GM12878 (cell line): Measurements from ENCODE around the gene CACNA1I. TPM values are rescaled to one million over a fixed set of nuclear protein-coding genes. Genes with fewer than 3 reads are reported as not detected.

Source experiments
- ATAC-seq: fragments of 200-7000 bp; cut with Tn5 transposase; 3 replicates; pipeline ENCODE4 v1.9.1; 2020; ENCODE audit warnings: mild to moderate bottlenecking, moderate library complexity
- BruUV-seq: library from RNA; stranded (reverse); fragments of 400-500 nt; replicated peaks from 2 replicates; lab custom pipeline; 2021; lab: Mats Ljungman, UMichigan
- CTCF ChIA-PET: fragments of 300-600 bp; sonication (Branson Sonifier 250); formaldehyde crosslinking; extraction: SDS; loops from one replicate; lab custom pipeline; 2021; ENCODE audit warnings: inconsistent platforms; lab: Yijun Ruan, JAX
- POLR2A ChIA-PET: fragments of 350-600 bp; formaldehyde crosslinking; extraction: SDS; loops from one replicate; lab custom pipeline; 2021; ENCODE audit warnings: inconsistent platforms; lab: Charles Lee
- RAD21 ChIA-PET: fragments of 300-600 bp; sonication (Branson Sonifier 250); formaldehyde crosslinking; loops from one replicate; lab custom pipeline; 2023; ENCODE audit warnings: antibody characterized with exemption; ENCODE audit not compliant: unreplicated experiment; lab: Charles Lee
- SMC1A ChIA-PET: fragments of 300-600 bp; sonication (Branson Sonifier 250); formaldehyde crosslinking; loops from one replicate; lab custom pipeline; 2023; ENCODE audit not compliant: unreplicated experiment, uncharacterized antibody; lab: Charles Lee
- DNase-seq: peaks from one replicate; pipeline ENCODE4 v3.0.0-alpha.2; 2011; ENCODE audit warnings: low read depth, low spot score
- FAIRE-seq: peaks from 3 replicates; lab custom pipeline; 2011; peaks lifted over from hg19 to GRCh38; lab: Jason Lieb, UNC
- H2AFZ ChIP-seq: 2 replicates; pipeline ENCODE4 v1.6.0; 2011; ENCODE audit warnings: low read depth, low read length, control low read depth; ENCODE audit not compliant: control insufficient read depth
- H3K27ac ChIP-seq: 2 replicates; pipeline ENCODE4 v1.5.1; 2011; ENCODE audit warnings: control low read depth; ENCODE audit not compliant: control insufficient read depth, insufficient read depth
- H3K27me3 ChIP-seq, 2 experiments: replicated peaks in 1 of 2; 2 replicates each; pipeline versions ENCODE4 v1.6.0 to v1.6.1; 2011; ENCODE audit warnings: low read length in 1 of 2; ENCODE audit not compliant: control insufficient read depth in 2 of 2, insufficient read depth in 2 of 2
- H3K36me3 ChIP-seq, 2 experiments: 2 replicates each; pipeline ENCODE4 v1.5.1; 2011; ENCODE audit warnings: low read length in 1 of 2; ENCODE audit not compliant: control insufficient read depth in 2 of 2, insufficient read depth in 2 of 2
- H3K4me1 ChIP-seq: 2 replicates; pipeline ENCODE4 v1.6.1; 2011; ENCODE audit warnings: mild to moderate bottlenecking, low read length, moderate library complexity, mixed read lengths; ENCODE audit not compliant: control insufficient read depth, insufficient read depth
- H3K4me2 ChIP-seq: 2 replicates; pipeline ENCODE4 v1.6.0; 2011; ENCODE audit warnings: control low read depth; ENCODE audit not compliant: control insufficient read depth, insufficient read depth
- H3K4me3 ChIP-seq: fragments of 200-600 bp; sonication (generic); 2 replicates; pipeline ENCODE4 v1.5.1; 2016
- H3K79me2 ChIP-seq: 2 replicates; pipeline ENCODE4 v1.6.0; 2011; ENCODE audit warnings: low read length; ENCODE audit not compliant: control insufficient read depth, insufficient read depth
- H3K9ac ChIP-seq: 2 replicates; pipeline ENCODE4 v1.8.0; 2011; ENCODE audit warnings: low read length, control low read depth, mixed read lengths; ENCODE audit not compliant: control insufficient read depth, insufficient read depth
- H3K9me3 ChIP-seq: replicated peaks from 3 replicates; pipeline ENCODE4 v1.5.1; 2011; ENCODE audit warnings: mild to moderate bottlenecking, low read length; ENCODE audit not compliant: control insufficient read depth, insufficient read depth
- H4K20me1 ChIP-seq: 2 replicates; pipeline ENCODE4 v1.6.0; 2011; ENCODE audit not compliant: control insufficient read depth, insufficient read depth
- ASH2L ChIP-seq: fragments of 300-600, 200-600 bp; sonication (generic); IDR thresholded peaks from 2 replicates; pipeline ENCODE4 v1.6.1; 2017; ENCODE audit warnings: low read depth, mild to moderate bottlenecking, borderline replicate concordance
- ETV6 ChIP-seq, 2 experiments: fragments of 450-650 bp in 1 of 2; IDR thresholded peaks in 1 of 2; conservative IDR thresholded peaks in 1 of 2; 2 replicates each; pipeline ENCODE4 v1.6.1; 2014; ENCODE audit warnings: antibody characterized with exemption in 1 of 2, borderline replicate concordance in 1 of 2, low read depth in 1 of 2, mild to moderate bottlenecking in 1 of 2, moderate library complexity in 1 of 2
- MEF2B ChIP-seq: fragments of 450-650 bp; IDR thresholded peaks from 2 replicates; pipeline ENCODE4 v1.6.1; 2018; ENCODE audit warnings: mild to moderate bottlenecking, moderate library complexity; ENCODE audit not compliant: partially characterized antibody, poor library complexity, severe bottlenecking
- SMC3 ChIP-seq: IDR thresholded peaks from 2 replicates; pipeline ENCODE4 v1.6.1; 2011; ENCODE audit warnings: low read length, improper control_type of control experiment, borderline replicate concordance
- SP1 ChIP-seq: IDR thresholded peaks from one replicate; pipeline ENCODE4 v1.6.1; 2011; ENCODE audit warnings: low read depth, low read length
- SRF ChIP-seq, 2 experiments: IDR thresholded peaks; 2 replicates each; pipeline ENCODE4 v1.6.1; 2011; ENCODE audit warnings: low read depth in 2 of 2, low read length in 2 of 2, mild to moderate bottlenecking in 1 of 2, moderate library complexity in 1 of 2
- WGBS: methylation state at CpG from one replicate; pipeline ENCODE4 v1.1.6; 2016; ENCODE audit warnings: low lambda C conversion rate; ENCODE audit not compliant: insufficient replicate concordance, insufficient coverage; ENCODE audit errors: missing lambda C conversion rate; 5-methylcytosine and 5-hydroxymethylcytosine counted together
- in situ Hi-C: fragments of 300-500 bp; cut with MboI; formaldehyde crosslinking; loops from 9 replicates; pipeline ENCODE4 v1.14.3; 2018; ENCODE audit warnings: mixed read lengths
- intact Hi-C: fragments of 100-400 bp; cut with micrococcal nuclease; formaldehyde crosslinking; loops from one replicate; pipeline ENCODE4 v1.14.2; 2022; ENCODE audit not compliant: unreplicated experiment
- polyA plus RNA-seq, 11 experiments: library from polyadenylated mRNA; depleted of rRNA in 4 of 11; unstranded in 6 of 11; stranded (reverse) in 5 of 11; fragments of >200 nt; fragmentation: Nextera tagmentation in 4 of 11; fragmentation: Illumina TruSeq in 1 of 11; extraction: Ambion mirVana in 4 of 11; extraction: Trizol in 1 of 11; gene quantifications; 1 replicate in 1 of 11; 2 replicates in 10 of 11; pipeline versions ENCODE4 v1.2.1 to v1.2.3, GENCODE V29; 2011 to 2016; ENCODE audit warnings: inconsistent platforms in 2 of 11, missing spikeins in 2 of 11, low read depth in 1 of 11
- total RNA-seq, 4 experiments: library from RNA; depleted of rRNA in 3 of 4; stranded (reverse); fragments of >200 nt in 3 of 4; fragmentation: Illumina TruSeq in 1 of 4; extraction: Trizol in 1 of 4; gene quantifications; 2 replicates each; pipeline versions ENCODE4 v1.2.1 to v1.2.3, GENCODE V29; 2013 to 2021
- TF ChIP-seq, protein P1 (sequence below): fragments of 450-650 bp; IDR thresholded peaks from 2 replicates; pipeline ENCODE4 v1.6.1; 2014; ENCODE audit warnings: mild to moderate bottlenecking
- TF ChIP-seq, protein P2 (sequence below): IDR thresholded peaks from 2 replicates; pipeline ENCODE4 v1.6.1; 2011; ENCODE audit warnings: borderline replicate concordance, low read depth, mild to moderate bottlenecking, moderate library complexity, low read length; ENCODE audit not compliant: insufficient read depth, poor library complexity, severe bottlenecking
- TF ChIP-seq, protein P3 (sequence below): fragments of 450-650 bp; formaldehyde crosslinking; IDR thresholded peaks from 2 replicates; pipeline ENCODE4 v1.4.0; 2020; ENCODE audit warnings: mild to moderate bottlenecking, moderate library complexity

Gene CACNA1I
- total and polyA plus RNA-seq, 10 of the 15 experiments (the other 5 are each of a cell fraction or from before 2014, with no cell fraction given): 0.01 to 0.03 TPM; not detected in 8

DNA sequence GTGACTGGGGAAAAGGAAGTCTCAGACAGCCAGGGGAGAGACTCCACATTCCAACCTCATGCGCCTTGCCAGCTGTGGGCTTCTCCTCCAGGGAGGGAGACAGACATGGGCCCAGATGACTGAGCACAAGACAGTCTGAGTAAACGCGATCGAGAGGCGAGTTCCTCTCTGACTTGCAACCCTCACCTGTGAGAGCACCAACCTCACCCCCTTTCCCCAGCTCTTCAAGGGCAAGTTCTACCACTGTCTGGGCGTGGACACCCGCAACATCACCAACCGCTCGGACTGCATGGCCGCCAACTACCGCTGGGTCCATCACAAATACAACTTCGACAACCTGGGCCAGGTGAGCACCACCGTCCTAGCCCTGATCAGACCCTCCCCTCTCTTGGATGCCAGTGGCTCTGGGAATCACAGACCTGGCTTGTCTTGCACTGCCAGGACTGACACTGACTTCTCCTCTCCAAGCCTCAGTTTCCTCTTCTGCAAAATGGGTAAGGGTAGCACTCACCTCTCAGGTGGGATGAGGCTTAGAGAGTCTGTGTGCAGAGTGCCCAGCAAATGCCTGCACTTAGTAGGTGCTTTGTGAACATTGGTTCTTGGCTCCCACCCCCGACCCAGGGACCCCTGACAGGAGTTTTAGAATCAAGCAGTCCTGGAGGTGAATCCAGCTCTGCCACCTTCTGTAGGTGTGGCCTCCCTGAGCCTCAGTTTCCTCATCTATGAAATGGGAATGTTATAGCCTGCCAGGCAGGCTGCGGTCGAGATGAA, 95.3 kb downstream of the CACNA1I start:
- WGBS: 63% methylated on average over 16 of the region's 16 CpGs
- TF ChIP-seq SRF (IDR thresholded peaks at IDR 0.05; ENCODE audit: low read depth in 2 of 2, low read length in 2 of 2) (no peak), ASH2L (no peak)
- no peak for FAIRE-seq
- Histone ChIP-seq H3K4me3 (no peak overlapping the region), H3K4me1 (no peaks in the 10 kb centered on the region), H3K4me2 (no peak overlapping the region), H2AFZ (no peak overlapping the region), H3K9ac (no peak overlapping the region), H4K20me1 (no peaks in the 10 kb centered on the region), H3K9me3 (no peaks in the 10 kb centered on the region; the same call in 2 of the 3 replicates), H3K79me2 (no peaks in the 10 kb centered on the region), H3K27me3 (peaks cover 8 to 15% of the 10 kb centered on the region in 2 experiments), H3K36me3 (no peaks in the 10 kb centered on the region), H3K27ac (no peak overlapping the region)
- RAD21 ChIA-PET: no interaction called here
- POLR2A ChIA-PET: interaction anchor here (0.6 kb wide), 1 partner anchor 14 kb away, joined by 7 read pairs; no protein-coding TSS in a partner anchor
- CTCF ChIA-PET: no interaction called here
- SMC1A ChIA-PET: no interaction called here
- DNase-seq: no peak
- no TSS peak for BruUV-seq
- in situ Hi-C loops: no loop called here
- intact Hi-C loops: no loop called here
- no peak for ATAC-seq

DNA sequence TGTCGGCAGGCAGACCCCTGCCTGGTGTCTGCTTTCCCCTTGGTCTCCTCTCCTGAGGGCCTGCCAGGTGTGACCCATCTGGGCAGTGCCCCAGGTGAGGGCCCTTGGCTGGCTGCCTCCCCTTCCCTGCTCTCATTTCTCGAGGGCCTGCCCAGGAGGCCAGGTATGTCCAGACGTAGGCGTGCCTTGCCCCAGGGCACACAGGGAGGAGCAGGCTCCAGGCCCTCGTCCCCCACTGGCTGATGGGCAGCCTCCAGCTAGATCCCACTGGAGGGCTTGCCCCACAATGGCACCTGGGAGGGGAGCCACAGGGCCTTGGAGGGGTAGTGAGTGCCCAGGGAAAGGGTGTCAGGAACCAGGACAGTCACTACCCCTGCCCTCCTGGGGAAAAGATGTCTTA, 95.9 kb downstream of the CACNA1I start:
- BruUV-seq: no TSS peak
- H3K4me3 ChIP-seq: no peak overlapping the region
- H3K9ac ChIP-seq: no peak overlapping the region
- H3K27ac ChIP-seq: no peak overlapping the region
- FAIRE-seq: no peak
- in situ Hi-C loops: no loop called here
- H3K9me3 ChIP-seq: no peaks in the 10 kb centered on the region; the same call in 2 of the 3 replicates
- no peaks in the 10 kb centered on the region for H3K4me1 ChIP-seq
- no peak overlapping the region for H2AFZ ChIP-seq
- ATAC-seq: no peak
- POLR2A ChIA-PET: no interaction called here
- H3K4me2 ChIP-seq: no peak overlapping the region
- RAD21 ChIA-PET: no interaction called here
- WGBS: 45% methylated on average over 5 of the region's 5 CpGs
- CTCF ChIA-PET: no interaction called here
- DNase-seq: no peak
- H4K20me1 ChIP-seq: no peaks in the 10 kb centered on the region
- H3K27me3 ChIP-seq: peaks cover 7 to 10% of the 10 kb centered on the region in 2 experiments
- H3K79me2 ChIP-seq: no peaks in the 10 kb centered on the region
- intact Hi-C loops: no loop called here
- SMC1A ChIA-PET: no interaction called here
- H3K36me3 ChIP-seq: no peaks in the 10 kb centered on the region
- TF ChIP-seq, protein P1, sequence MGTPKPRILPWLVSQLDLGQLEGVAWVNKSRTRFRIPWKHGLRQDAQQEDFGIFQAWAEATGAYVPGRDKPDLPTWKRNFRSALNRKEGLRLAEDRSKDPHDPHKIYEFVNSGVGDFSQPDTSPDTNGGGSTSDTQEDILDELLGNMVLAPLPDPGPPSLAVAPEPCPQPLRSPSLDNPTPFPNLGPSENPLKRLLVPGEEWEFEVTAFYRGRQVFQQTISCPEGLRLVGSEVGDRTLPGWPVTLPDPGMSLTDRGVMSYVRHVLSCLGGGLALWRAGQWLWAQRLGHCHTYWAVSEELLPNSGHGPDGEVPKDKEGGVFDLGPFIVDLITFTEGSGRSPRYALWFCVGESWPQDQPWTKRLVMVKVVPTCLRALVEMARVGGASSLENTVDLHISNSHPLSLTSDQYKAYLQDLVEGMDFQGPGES: no peak
- TF ChIP-seq SMC3 (no peak), MEF2B (no peak), ETV6 (conservative IDR thresholded peaks at IDR 0.05 in 1 of 2, IDR thresholded peaks at IDR 0.05 in 1 of 2; ENCODE audit: borderline replicate concordance in 1 of 2, low read depth in 1 of 2) (no peak), SP1 (no peak)
- TF ChIP-seq, protein P2, sequence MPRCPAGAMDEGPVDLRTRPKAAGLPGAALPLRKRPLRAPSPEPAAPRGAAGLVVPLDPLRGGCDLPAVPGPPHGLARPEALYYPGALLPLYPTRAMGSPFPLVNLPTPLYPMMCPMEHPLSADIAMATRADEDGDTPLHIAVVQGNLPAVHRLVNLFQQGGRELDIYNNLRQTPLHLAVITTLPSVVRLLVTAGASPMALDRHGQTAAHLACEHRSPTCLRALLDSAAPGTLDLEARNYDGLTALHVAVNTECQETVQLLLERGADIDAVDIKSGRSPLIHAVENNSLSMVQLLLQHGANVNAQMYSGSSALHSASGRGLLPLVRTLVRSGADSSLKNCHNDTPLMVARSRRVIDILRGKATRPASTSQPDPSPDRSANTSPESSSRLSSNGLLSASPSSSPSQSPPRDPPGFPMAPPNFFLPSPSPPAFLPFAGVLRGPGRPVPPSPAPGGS: no peak
- TF ChIP-seq, protein P3, sequence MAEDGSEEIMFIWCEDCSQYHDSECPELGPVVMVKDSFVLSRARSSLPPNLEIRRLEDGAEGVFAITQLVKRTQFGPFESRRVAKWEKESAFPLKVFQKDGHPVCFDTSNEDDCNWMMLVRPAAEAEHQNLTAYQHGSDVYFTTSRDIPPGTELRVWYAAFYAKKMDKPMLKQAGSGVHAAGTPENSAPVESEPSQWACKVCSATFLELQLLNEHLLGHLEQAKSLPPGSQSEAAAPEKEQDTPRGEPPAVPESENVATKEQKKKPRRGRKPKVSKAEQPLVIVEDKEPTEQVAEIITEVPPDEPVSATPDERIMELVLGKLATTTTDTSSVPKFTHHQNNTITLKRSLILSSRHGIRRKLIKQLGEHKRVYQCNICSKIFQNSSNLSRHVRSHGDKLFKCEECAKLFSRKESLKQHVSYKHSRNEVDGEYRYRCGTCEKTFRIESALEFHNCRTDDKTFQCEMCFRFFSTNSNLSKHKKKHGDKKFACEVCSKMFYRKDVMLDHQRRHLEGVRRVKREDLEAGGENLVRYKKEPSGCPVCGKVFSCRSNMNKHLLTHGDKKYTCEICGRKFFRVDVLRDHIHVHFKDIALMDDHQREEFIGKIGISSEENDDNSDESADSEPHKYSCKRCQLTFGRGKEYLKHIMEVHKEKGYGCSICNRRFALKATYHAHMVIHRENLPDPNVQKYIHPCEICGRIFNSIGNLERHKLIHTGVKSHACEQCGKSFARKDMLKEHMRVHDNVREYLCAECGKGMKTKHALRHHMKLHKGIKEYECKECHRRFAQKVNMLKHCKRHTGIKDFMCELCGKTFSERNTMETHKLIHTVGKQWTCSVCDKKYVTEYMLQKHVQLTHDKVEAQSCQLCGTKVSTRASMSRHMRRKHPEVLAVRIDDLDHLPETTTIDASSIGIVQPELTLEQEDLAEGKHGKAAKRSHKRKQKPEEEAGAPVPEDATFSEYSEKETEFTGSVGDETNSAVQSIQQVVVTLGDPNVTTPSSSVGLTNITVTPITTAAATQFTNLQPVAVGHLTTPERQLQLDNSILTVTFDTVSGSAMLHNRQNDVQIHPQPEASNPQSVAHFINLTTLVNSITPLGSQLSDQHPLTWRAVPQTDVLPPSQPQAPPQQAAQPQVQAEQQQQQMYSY (CRISPR knock-in tag): no peak
